ENCODE results near the gene RAPGEF2. TPM values are rescaled to one million over a fixed set of nuclear protein-coding genes. Genes with fewer than 3 reads are reported as not detected.

The RAPGEF2 gene
- total RNA-seq, 1 experiment from 2014 or later = 17.6 TPM

- H3K4me1 ChIP-seq (ENCODE audit: control insufficient read depth, insufficient read depth, low read length) = no peaks in the 10 kb centered on the region
- H3K9me3 ChIP-seq (ENCODE audit: control insufficient read depth, insufficient read depth, low read depth, low read length) = no peaks in the 10 kb centered on the region
- in situ Hi-C loops (cut with HindIII; ENCODE audit: low pct_unique_long_range_greater_than_20kb, low sequenced_read_pairs) (no loop called here), intact Hi-C loops (cut with micrococcal nuclease; ENCODE audit: unreplicated experiment) (no loop called here)
- H3K27ac ChIP-seq (ENCODE audit: low read length) = no peak overlapping the region
- H3K36me3 ChIP-seq (ENCODE audit: control insufficient read depth, insufficient read depth, low read length) = no peaks in the 10 kb centered on the region
- ChIA-PET CTCF (interaction anchor here (0.7 kb wide), 1 partner anchor 29 kb away, joined by 3 read pairs; no protein-coding TSS in a partner anchor), POLR2A (no interaction called here)
- ATAC-seq (no peak), DNase-seq (ENCODE audit: low read depth, low spot score) (no peak)
- no peak for TF ChIP-seq POLR2AphosphoS5 (IDR thresholded peaks at IDR 0.05; ENCODE audit: low read depth, low read length)
- TF ChIP-seq CTCF (IDR thresholded peaks at IDR 0.05) = no peak
- no peak for TF ChIP-seq SIN3A (IDR thresholded peaks at IDR 0.05; ENCODE audit: borderline replicate concordance, insufficient read depth, low read depth, low read length)
- no peak for TF ChIP-seq REST (IDR thresholded peaks at IDR 0.05; ENCODE audit: insufficient read depth in 1 of 2, low read depth in 2 of 2, low read length in 1 of 2)
- TF ChIP-seq TCF7L2 (IDR thresholded peaks at IDR 0.05; ENCODE audit: low read depth, low read length) = no peak
- H3K4me3 ChIP-seq (ENCODE audit: low read depth in 2 of 2, low read length in 2 of 2) = no peak overlapping the region
- no peaks in the 10 kb centered on the region for H3K27me3 ChIP-seq (ENCODE audit: control insufficient read depth, insufficient read depth, low read length)
- no TSS peak for BruUV-seq (replicated peaks)
Observed at GRCh38 chr4:159121371-159121770, 18.5 kb downstream of the RAPGEF2 start.

- in situ Hi-C loops (cut with HindIII; ENCODE audit: low pct_unique_long_range_greater_than_20kb, low sequenced_read_pairs) = no loop called here
- TF ChIP-seq POLR2AphosphoS5 (IDR thresholded peaks at IDR 0.05; ENCODE audit: low read depth, low read length) (no peak), REST (IDR thresholded peaks at IDR 0.05; ENCODE audit: insufficient read depth in 1 of 2, low read depth in 2 of 2, low read length in 1 of 2) (no peak), SIN3A (IDR thresholded peaks at IDR 0.05; ENCODE audit: borderline replicate concordance, insufficient read depth, low read depth, low read length) (no peak), TCF7L2 (IDR thresholded peaks at IDR 0.05; ENCODE audit: low read depth, low read length) (no peak), CTCF (IDR thresholded peaks at IDR 0.05) (no peak)
Observed at GRCh38 chr4:159126716-159127115, 23.8 kb downstream of the RAPGEF2 start.

More at GRCh38 chr4:159126716-159127115, 23.8 kb downstream of the RAPGEF2 start:
- Histone ChIP-seq H3K4me3 (ENCODE audit: low read depth in 2 of 2, low read length in 2 of 2) (no peak overlapping the region), H3K27me3 (ENCODE audit: control insufficient read depth, insufficient read depth, low read length) (no peaks in the 10 kb centered on the region), H3K9me3 (ENCODE audit: control insufficient read depth, insufficient read depth, low read depth, low read length) (no peaks in the 10 kb centered on the region), H3K36me3 (ENCODE audit: control insufficient read depth, insufficient read depth, low read length) (no peaks in the 10 kb centered on the region), H3K4me1 (ENCODE audit: control insufficient read depth, insufficient read depth, low read length) (no peaks in the 10 kb centered on the region), H3K27ac (ENCODE audit: low read length) (no peak overlapping the region)
- intact Hi-C loops (cut with micrococcal nuclease; ENCODE audit: unreplicated experiment) = no loop called here
- no TSS peak for BruUV-seq (replicated peaks)
- ATAC-seq = no peak
- POLR2A ChIA-PET = no interaction called here
- CTCF ChIA-PET = no interaction called here
- no peak for DNase-seq (ENCODE audit: low read depth, low spot score)

All from Panc1 (cell line).